DMS153 (cell line): ENCODE data around the gene TMEM109.

Experiments used
- DNase-seq: peaks from one replicate; lab custom pipeline; 2025; lab: John Stamatoyannopoulos, UW

The TMEM109 gene

GRCh38 chr11:60925868-60926267, 11.9 kb downstream of the TMEM109 start:
- DNase-seq = no peak

GRCh38 chr11:60926500-60926899, 12.5 kb downstream of the TMEM109 start:
- DNase-seq = no peak

DNA sequence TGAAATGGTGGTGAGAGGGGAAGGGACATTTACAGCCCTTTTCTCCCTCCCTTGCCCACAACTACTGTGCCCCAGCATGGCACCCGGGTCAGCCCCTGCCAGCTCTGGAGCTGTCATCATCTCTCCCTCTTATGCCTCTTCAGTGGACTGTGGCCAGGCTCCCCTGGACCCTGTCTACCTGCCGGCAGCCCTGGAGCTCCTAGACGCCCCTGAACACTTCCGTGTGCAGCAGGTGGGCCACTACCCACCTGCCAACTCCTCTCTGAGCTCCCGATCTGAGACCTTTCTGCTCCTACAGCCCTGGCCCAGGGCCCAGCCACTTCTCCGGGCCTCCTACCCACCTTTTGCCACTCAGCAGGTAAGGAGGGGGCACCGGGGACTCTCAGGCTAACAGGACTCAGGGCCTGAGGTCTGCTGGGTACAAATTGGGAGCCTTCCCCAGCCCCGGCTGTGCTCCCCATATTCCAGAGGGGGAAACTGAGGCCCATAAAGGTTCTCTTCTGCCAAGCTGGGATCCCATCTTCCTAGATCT, 13.2 kb downstream of the TMEM109 start:
- DNase-seq = no peak

DNA sequence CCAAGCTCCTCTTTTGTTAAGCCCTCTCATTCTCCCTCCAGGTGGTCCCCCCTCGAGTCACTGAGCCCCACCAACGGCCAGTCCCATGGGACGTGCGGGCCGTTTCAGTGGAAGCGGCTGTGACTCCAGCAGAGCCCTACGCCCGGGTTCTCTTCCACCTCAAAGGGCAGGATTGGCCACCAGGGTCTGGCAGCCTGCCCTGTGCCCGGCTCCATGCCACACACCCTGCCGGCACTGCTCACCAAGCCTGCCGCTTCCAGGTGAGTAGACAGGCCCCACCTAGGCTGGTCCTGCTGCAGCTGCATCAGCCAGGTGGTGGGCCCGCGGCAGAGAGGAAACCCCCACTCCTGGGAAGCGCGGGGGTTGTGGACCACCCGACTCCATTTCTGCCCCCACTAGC, 13.6 kb downstream of the TMEM109 start:
- DNase-seq = no peak

DNA sequence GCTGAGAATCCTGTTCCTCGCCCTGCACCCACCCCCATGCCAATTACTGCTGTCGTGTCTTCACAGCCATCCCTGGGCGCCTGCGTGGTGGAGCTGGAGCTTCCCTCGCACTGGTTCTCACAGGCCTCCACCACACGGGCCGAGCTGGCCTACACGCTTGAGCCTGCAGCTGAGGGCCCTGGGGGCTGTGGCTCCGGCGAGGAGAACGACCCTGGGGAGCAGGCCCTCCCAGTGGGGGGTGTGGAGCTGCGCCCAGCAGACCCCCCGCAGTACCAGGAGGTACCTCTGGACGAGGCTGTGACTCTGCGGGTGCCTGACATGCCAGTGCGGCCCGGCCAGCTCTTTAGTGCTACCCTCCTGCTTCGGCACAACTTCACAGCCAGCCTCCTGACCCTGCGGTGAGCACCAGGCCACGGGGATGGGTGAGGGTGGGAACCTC, 14.6 kb downstream of the TMEM109 start:
- DNase-seq = no peak

DNA sequence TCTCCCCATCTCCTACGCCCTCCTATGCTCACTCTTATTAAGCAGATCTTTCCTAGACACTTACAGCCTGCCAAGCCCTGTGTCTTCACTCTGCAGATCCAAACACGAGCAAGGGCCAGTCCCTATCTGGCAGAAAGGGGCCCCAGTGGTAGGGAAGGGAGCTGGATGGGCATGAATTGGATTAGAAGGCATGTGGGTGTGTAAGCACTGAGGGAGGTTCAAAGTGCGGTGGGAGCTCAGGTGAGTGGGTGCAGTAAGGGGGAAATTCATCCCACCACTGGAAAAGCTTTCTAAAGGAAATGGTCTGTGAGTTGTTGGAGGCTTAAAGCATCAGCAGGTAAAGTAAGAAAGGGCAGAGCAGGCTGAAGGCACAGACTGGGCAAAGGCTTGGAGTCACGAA, 15.8 kb downstream of the TMEM109 start:
- no peak for DNase-seq

GRCh38 chr11:60930394-60930793, 16.4 kb downstream of the TMEM109 start:
- no peak for DNase-seq

GRCh38 chr11:60931917-60932316, 18.0 kb downstream of the TMEM109 start:
- no peak for DNase-seq

DNA sequence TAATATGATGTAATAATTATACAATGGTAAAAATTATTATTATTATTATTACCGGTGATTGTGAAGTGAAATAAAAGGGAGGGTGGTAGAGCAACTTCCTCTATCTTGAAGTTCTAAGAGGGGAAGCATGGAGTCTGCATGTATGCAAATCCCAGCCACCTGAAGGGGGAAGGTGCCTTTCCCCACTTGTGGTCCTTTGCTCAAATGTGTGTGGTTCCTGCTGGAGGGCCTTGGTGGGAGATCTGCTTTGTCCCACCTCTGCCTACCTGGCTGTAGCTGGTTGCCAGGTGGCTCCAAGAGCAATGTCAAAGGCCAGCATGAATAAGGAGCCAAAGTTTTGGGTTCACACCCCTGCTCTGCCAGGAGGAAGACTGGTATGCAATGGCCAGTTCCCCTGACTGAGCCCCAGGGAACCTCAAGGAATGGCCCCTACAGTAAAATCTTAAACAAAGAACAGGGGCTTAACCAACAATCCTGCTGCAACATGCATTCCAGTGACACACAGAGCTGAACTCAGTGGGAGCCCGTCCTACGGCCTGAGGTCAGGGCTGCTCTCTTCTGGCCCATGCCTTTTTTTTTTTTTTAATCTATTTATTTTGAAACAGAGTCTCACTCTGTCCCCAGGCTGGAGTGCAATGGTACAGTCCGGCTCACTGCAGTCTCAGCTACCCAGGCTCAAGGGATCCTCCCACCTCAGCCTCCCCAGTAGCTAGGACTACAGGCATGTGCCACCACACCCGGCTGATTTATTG, 18.8 kb downstream of the TMEM109 start:
- no peak for DNase-seq

DNA sequence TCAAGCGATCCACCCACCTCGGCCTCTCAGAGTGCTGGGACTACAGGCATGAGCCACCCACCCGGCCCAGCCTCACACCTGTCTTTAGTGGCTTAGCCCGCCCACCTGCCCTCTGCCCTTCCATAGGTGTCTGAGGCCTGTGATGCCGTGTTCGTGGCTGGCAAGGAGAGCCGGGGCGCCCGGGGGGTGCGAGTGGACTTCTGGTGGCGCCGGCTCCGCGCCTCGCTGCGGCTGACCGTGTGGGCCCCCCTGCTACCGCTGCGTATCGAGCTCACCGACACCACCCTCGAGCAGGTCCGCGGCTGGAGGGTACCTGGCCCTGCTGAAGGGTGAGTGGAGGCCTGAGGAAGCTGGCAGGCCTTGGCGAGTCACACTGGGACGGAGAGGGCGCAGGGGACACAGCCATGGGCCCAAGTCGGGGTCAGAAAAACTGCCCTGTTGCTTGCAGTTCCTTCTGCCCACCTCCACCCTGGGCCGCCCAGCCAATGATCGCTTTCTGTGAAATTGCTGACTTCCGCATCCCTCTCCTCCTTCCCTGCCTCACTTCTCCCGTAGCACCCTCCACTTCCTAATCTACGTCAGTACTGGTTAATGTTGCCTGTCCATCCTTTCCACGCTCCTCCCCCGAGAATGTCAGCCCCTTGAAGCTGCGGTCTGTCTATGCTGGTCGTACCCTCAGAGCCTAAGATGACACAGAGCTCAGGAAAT, 19.6 kb downstream of the TMEM109 start:
- no peak for DNase-seq

GRCh38 chr11:60934124-60934789, 20.3 kb downstream of the TMEM109 start:
- no peak for DNase-seq

DNA sequence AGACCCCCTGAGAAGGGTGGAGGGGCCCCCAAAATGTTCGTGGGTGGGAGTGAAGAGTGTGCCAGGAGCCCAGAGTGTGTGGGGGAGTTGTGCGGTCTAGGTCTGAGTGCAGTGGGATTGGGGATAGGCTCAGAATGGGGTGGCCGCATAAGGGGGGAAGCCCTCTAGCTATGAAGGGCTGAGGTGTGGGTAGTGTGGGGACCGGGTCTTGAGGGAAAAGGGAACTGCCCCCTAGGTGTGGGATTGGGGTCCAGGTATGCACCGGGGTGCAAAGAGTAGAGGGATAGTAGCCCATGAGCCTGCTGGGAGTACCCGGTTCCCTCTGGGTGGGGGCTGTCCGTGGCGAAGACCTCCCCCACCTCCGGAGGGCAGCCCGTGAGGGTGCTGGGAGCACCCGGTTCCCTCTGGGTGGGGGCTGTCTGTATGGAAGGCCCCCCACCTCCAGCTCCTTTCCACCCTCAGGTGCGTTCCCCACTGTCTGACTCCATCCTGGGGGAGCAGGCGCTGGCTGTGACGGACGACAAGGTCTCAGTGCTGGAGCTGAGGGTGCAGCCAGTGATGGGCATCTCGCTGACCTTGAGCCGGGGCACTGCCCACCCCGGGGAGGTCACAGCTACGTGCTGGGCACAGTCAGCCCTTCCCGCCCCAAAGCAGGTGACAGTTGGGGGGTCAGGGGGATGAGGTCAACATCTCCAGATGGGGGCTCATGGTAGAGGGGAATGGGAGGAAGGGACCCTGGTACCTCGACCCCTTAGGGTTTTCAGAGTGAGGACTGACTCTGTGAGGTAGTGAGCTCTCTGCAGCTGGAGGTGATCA, 21.0 kb downstream of the TMEM109 start:
- no peak for DNase-seq

- DNase-seq = no peak
Measured at GRCh38 chr11:60935676-60936442, 21.9 kb downstream of the TMEM109 start.

DNA sequence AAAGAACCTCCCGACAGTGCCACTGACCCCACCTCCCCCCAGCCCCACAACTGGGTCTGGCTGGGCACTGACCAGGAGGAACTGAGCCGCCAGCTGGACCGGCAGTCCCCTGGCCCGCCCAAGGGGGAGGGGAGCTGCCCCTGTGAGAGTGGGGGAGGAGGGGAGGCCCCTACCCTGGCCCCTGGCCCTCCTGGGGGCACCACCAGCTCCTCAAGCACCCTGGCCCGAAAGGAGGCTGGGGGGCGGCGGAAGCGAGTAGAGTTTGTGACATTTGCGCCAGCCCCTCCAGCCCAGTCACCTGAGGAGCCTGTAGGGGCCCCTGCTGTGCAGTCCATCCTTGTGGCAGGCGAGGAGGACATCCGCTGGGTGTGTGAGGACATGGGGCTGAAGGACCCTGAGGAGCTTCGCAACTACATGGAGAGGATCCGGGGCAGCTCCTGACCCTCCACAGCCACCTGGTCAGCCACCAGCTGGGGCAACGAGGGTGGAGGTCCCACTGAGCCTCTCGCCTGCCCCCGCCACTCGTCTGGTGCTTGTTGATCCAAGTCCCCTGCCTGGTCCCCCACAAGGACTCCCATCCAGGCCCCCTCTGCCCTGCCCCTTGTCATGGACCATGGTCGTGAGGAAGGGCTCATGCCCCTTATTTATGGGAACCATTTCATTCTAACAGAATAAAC, 22.6 kb downstream of the TMEM109 start:
- no peak for DNase-seq

DNA sequence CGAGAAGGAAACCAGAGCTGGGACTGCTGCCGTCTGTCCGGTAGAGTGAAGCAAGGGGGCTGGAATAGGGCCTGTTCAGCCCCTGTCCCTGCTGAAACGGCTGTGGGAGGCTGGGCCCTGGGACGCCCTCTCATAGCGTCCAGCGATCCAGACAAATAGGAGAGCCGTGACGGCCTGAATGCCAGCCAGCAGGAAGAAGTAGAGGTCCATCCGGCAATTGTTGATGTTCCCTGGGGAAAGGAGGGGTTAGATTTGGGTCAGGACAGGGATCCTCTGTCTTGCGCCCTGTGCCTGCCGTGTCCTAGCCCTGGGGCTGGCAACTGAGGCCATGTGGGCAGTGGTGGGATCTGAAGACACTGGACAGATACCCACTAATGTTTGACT, 23.2 kb downstream of the TMEM109 start:
- no peak for DNase-seq

- DNase-seq = no peak
Measured at GRCh38 chr11:60937811-60938210, 23.9 kb downstream of the TMEM109 start.

GRCh38 chr11:60938500-60938899, 24.5 kb downstream of the TMEM109 start:
- DNase-seq = no peak

DNA sequence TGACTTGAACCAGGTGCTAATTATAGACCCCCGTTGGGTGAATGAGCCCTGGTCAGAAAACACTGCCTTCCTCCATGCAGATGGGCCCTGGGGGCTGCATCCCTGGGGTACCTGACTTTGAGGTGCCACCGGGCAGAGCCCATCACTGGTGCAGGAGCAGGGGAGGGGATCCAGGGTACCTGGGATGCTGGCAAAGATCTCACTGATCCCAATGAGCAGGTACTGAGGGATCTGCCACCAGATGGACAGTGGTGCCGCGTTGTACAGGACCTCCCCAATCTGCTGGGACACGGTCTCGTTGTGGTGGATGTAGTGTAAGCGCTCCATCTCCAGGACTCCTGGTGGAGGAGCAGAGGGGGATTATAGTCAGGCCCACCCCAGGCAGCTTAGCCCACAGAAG, 25.3 kb downstream of the TMEM109 start:
- no peak for DNase-seq

DNA sequence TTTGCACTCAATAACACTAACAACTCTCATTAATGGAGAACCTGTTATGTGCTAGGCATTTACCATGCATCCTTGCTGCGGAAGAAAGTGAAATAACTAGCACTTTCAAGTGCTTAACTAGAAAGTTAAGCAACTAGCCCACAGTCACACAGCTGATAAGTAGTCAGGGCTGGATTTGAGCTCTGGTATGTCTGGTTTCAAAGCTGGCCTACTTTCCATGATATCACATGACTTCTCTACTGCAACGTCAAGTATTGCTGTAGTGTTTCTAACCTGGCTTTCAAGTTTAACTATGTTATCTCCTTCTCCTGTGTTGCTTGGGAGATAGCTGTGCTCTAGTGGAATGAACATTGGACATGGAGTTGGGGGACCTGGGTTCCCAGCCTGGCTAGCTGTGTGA, 25.9 kb downstream of the TMEM109 start:
- no peak for DNase-seq

- no peak for DNase-seq
Measured at GRCh38 chr11:60941371-60942119, 27.6 kb downstream of the TMEM109 start.
